Measurements from ENCODE around the gene TMEM132D.
"Not testable (repeated sequence)": the region's sequence is repeated elsewhere in the genome, so short reads cannot be mapped to it uniquely, and the experiment has no call there.

TMEM132D gene

DNA sequence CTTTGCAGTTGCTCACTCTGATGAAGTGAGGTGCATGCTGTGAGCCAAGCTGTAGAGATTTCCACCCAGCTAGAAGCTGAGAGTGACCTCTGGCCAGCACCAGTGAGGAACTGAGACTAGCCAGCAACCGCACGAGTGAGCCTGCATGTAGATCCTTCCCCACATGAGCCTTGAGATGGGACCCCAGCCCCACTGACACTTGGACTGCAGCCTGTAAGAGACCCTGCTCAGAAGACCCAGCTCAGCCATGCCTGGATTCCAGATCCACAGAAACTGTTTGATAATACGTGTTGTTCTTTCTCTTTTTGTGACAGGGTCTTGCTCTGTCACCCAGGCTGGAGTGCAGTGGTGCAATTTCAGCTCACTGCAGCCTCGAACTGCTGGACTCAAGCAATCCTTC, 821.4 kb downstream of the TMEM132D start:
- no peak for DNase-seq

DNA sequence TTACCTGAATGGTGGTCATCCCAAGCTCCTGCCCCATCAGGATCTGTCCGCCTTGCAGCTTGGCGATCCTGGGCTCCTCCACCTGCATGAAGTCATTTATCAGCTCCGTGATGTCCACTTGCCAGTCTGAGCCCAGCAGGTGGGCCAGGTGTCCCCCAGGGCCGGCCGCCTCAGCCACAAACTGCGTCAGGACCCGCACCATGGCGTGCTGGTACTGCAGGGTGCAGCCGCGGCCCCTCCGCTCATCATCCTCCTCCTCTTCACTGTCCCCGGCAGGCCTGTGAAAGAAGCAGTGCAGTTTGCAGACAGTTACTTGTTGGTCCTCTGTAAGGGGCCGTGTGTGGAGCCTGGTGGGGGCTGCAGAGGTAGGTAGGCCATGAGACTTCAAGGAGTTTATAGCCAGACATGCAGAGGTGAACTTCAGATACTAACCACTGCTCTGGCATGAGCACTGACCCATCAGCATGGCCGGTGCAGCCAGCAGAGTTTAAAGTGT, 822.0 kb downstream of the TMEM132D start:
- no peak for DNase-seq

GRCh38 chr12:129080821-129081220, 823.0 kb downstream of the TMEM132D start:
- DNase-seq: no peak

DNA sequence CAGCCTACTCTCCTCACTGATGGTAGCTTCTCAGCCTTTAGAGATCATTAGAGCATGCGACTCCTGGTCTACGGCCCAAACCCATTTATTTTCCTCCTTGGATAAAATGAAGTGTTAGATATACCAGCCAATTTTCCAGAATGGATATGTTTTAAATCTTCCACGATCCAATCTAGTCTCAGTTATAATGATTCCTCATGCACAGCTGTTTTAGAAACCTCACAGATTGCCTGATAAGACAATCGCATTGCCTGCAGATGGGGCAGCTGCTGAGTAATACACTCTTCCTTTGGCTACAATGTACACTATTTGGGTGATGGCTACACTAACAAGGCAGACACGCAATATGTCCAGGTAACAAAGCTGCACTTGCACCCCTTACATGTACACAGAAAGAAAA, 823.4 kb downstream of the TMEM132D start:
- DNase-seq: no peak

DNA sequence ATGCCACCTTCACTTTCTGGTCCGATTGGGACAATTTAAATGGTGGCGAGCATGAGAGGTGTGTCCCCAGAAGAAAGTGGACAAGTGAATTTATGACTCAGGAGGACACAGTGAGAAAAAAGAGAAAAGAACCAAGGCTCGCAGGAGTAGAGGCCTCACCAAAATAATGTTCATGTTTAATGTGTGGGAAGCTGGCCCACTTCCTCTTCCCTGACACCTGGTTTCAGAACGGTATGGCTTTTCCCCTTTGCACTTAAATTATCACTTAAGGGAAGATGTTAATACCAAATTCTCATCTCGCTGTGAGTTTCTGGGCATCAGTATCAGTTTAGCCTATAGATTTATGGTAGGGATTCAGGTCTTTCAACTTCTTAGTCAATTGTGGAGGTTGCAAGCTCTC, 824.1 kb downstream of the TMEM132D start:
- no peak for DNase-seq

DNA sequence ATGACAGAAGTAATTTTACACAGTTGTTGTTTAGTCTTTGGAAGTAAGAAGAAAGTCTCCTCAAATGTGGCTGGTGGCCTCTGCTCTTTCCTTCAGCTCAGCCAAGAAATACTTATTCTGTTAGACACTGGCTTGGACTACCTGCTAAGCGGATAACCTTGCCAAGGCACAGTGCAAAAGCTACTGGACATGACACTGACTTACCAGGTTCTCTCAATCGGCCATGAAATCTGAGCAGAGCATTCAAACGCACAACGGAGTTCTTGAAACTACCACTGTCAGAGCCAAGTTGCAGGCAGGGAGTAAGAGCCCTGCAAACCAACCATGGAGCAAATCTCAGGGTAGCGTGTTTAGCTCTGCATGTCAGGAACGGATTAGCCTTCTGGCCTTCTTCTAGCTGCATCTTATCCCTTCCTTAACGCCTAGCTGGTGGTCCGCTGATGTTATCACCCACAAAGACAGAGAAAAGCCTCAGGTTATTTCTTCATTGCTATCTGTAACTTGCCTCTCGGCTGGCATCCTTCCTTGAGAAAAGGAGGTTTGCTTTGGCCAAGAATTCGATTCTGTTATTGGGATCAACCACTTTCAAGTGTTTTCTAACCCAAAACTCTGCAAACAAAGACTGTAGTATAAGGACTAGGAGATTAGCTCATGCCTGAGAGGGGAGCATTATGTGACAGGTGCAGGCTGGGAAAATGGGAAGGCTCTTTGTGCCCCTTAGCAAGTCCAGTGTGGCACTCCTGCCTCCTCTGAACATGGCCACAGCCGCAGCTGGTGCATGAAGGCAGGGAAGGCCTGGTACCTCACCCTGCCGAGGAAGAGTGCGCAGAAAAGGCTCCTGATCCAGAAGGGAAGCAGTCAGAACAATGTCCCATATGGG, 827.1 kb downstream of the TMEM132D start:
- no peak for DNase-seq

GRCh38 chr12:129075460-129076208, 828.2 kb downstream of the TMEM132D start:
- no peak for DNase-seq

GRCh38 chr12:129074379-129074778, 829.4 kb downstream of the TMEM132D start:
- no peak for DNase-seq

DNA sequence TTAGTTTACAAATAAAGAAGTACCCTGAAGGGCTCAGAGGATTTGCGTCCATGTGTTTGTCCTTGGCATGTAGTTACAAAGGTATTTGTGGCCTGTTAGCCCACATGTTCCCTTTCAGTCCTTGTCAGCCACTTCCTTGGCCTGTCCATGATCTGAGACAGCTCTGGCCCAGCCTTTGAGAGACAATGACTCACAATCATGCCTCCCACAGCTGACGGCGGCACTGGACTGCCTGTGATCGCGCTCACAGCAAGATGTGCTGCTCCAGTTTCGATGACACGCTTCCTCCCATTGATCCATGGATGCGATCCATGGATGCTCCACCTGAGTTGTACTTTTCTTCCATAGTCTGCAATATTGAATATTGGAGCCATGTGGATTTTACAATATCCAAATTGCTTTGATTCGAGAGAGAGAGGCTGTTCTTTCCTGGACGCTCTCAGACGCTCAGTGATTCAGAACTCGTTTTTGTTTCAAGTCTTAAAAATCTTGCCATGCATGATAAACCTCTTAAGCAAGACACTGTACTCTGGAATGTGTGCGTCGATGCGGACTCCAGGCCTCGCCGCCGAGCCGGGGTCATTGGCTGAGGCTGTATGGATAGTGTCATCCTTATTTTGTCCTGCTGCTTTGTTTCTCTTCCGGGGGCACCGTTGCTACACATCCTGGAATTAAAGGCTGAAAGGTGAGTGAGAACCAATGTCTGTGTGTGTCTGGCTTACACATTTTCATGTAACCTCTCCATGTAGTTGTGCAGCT, 830.5 kb downstream of the TMEM132D start:
- no peak for DNase-seq

GRCh38 chr12:129071362-129071761, 832.5 kb downstream of the TMEM132D start:
- DNase-seq: no peak

- DNase-seq: no peak
Measured at GRCh38 chr12:129069886-129070285, 833.9 kb downstream of the TMEM132D start.

DNA sequence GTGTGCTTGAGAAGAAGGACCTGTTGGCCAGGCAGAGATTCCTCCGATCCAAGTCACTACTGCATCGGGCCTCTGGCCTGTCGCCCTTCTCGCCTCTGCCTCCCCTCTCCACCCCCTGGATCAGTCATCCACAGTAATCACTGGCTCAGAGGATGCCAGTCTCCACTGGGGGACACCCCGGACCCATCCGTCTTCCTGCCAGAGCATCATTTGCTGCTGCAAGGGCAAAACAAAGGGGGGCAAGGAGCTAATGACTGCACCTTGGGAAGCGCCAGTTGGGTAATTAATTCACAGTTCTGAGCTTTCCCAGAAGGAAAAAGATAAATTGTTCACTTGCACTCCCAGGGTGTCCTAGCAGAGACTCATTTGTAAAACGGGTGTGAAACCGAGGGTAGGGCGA, 835.1 kb downstream of the TMEM132D start:
- DNase-seq: no peak

GRCh38 chr12:129067491-129067890, 836.3 kb downstream of the TMEM132D start:
- DNase-seq: no peak

DNA sequence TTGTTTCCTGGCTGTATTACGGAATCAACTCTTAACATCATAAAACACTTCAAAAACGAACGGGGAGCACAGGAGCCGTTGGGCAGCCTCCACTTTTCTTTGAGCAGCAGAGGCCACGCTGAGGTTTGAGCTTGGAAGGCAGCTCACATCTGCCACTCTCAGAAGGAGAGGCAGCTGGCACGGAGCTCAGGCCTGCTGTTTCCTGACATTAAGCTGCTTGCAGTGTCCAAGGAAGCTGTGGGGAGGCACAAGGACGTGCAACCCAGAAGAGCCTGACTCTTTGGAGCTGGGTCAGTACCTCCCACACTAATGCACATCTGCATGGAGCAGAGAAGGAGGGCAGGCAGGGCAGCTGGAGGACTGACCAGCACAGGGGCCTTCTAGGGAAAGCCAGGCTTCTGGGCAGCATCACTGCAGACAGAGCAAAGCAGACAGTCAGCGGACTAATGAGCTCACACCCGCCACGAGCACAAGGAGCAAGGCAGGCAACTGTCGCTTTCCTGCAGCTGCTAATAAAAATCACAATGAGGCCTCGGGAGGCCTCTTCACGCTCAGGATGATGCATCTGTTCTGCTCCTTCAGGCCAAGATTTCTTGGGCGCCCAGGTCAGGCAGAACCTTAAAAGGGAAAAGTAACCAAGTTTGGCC, 839.5 kb downstream of the TMEM132D start:
- DNase-seq: no peak

DNA sequence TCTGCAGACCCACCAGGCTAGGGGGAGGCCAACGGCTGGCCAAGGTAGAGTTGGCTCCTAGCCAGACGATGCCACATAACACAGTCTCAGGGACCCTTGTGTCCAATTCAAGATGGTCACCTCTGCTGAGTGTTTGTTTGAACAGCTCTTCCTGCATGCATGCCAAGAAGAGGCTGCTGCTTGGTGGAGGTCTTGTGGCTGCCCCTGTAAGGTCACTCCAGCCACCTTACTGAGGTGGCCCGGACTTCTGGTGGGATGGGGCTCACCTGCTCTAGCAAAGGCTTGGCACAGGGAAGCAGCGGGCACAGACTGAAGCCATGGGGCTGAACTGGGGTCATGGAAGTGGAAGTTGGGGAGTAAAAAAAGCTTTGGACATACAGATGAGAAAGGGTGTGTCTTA, 840.2 kb downstream of the TMEM132D start:
- no peak for DNase-seq

DNA sequence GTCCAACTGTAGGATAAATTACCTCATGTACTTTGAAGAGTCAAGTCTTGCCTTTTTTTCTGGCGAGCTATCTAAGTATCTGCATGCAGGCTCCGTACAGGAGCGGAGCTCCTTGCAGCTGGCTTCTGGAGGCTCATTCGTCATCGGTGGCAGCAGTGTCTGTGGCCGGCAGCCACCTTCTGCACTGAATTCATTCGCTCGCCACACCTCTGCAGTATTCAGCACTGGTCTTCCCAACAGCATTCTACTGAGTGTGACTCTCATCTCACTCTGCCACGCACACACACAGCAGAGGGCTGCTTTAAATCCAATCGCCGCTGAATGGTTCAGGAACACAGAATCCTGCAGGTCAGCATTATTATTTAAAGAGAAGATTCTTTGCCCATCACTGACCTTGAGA, 850.6 kb downstream of the TMEM132D start:
- DNase-seq: no peak

DNA sequence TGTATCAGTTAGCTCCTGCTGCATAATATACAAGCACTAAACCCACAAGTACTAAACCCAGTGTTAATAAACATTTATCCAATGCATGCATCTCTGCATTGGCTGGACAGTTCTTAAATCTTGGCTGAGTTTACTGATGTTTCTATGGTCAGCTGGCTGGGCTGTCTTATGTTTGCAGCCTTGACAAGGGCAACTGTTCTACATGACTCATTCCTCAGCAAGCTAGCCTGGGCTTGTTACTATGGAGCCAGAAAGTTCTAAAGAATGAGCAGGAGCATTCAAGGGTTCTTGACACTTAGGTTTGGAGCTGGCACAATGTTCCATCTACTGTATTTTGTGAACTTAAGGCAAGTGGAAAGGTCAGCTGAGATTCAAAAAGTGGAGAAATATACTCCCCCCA, 851.5 kb downstream of the TMEM132D start:
- DNase-seq: no peak

- no peak for DNase-seq
Measured at GRCh38 chr12:129049917-129050316, 853.9 kb downstream of the TMEM132D start.

GRCh38 chr12:129043334-129043733, 860.5 kb downstream of the TMEM132D start:
- not testable (repeated sequence) for DNase-seq

- no peak for DNase-seq
Measured at GRCh38 chr12:129036135-129036534, 867.7 kb downstream of the TMEM132D start.

GRCh38 chr12:129034558-129035289, 869.1 kb downstream of the TMEM132D start:
- no peak for DNase-seq

GRCh38 chr12:129028844-129029243, 875.0 kb downstream of the TMEM132D start:
- DNase-seq: no peak

All from CD4-positive, alpha-beta T cell treated with Interleukin-4 for 1 hour (primary cell).